ENCODE measurements around the gene TUFT1. TPM values are rescaled to one million over a fixed set of nuclear protein-coding genes. Genes with fewer than 3 reads are reported as not detected.

Gene TUFT1
- total and polyA plus RNA-seq, 10 of the 15 experiments (the other 5 are each of a cell fraction or from before 2014, with no cell fraction given) = 0.08 to 4.3 (median 3.2) TPM

- TF ChIP-seq PRDM15 (CRISPR knock-in tag; IDR thresholded peaks at IDR 0.05) (no peak), STAT1 (conservative IDR thresholded peaks at IDR 0.05) (no peak), STAT3 (IDR thresholded peaks at IDR 0.05; ENCODE audit: low read depth, low read length) (no peak), RAD51 (IDR thresholded peaks at IDR 0.05) (no peak)
Measured at GRCh38 chr1:151581921-151582320, 41.8 kb downstream of the TUFT1 start (continued).

DNA sequence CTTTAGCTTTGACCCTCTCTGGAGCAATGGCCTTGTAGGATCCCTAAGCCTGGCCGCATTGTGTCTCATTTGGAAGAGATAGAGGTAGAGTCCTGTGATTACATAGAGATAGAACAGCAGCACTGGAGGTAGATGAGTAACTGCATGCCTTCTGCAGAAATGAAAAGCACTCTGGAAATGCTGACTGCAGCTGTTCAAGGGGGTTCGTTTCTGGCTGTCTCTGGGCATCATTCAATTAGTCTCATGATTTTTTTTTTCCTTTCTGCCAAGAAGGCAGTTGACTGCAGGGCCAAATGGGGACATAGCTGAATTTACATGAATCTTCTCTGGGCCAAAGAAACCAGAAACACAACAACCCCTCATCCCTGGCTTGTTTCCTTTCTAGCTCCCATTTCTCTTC is 43.7 kb downstream of the TUFT1 start:
- RAD21 ChIA-PET (ENCODE audit: unreplicated experiment) = no interaction called here
- in situ Hi-C loops (cut with MboI) (no loop called here), intact Hi-C loops (cut with micrococcal nuclease; ENCODE audit: unreplicated experiment) (no loop called here)
- Histone ChIP-seq H3K4me3 (no peak overlapping the region), H3K27ac (ENCODE audit: control insufficient read depth, insufficient read depth) (no peak overlapping the region), H3K27me3 (replicated peaks in 1 of 2; ENCODE audit: control insufficient read depth in 2 of 2, insufficient read depth in 2 of 2, low read length in 1 of 2) (no peaks in the 10 kb centered on the region; a peak in 1 of 4 replicates), H3K4me1 (ENCODE audit: control insufficient read depth, insufficient read depth, low read length) (no peaks in the 10 kb centered on the region), H3K79me2 (ENCODE audit: control insufficient read depth, insufficient read depth, low read length) (no peaks in the 10 kb centered on the region), H3K9me3 (replicated peaks; ENCODE audit: control insufficient read depth, insufficient read depth, low read length) (no peaks in the 10 kb centered on the region), H3K36me3 (ENCODE audit: control insufficient read depth in 2 of 2, insufficient read depth in 2 of 2, low read length in 1 of 2) (no peaks in the 10 kb centered on the region), H3K9ac (ENCODE audit: control insufficient read depth, insufficient read depth, low read length) (no peak overlapping the region), H3K4me2 (ENCODE audit: control insufficient read depth, insufficient read depth) (no peak overlapping the region), H4K20me1 (ENCODE audit: control insufficient read depth, insufficient read depth) (no peaks in the 10 kb centered on the region), H2AFZ (ENCODE audit: control insufficient read depth, low read depth, low read length) (no peak overlapping the region)
- TF ChIP-seq PAX5 (IDR thresholded peaks at IDR 0.05; ENCODE audit: borderline replicate concordance, low read depth, low read length) (no peak), MLLT1 (IDR thresholded peaks at IDR 0.05) (no peak), IKZF1 (conservative IDR thresholded peaks at IDR 0.05) (no peak), FOXK2 (IDR thresholded peaks at IDR 0.05) (no peak), RBBP5 (conservative IDR thresholded peaks at IDR 0.05) (no peak), ZNF24 (IDR thresholded peaks at IDR 0.05) (no peak)
- TF ChIP-seq, protein P1, sequence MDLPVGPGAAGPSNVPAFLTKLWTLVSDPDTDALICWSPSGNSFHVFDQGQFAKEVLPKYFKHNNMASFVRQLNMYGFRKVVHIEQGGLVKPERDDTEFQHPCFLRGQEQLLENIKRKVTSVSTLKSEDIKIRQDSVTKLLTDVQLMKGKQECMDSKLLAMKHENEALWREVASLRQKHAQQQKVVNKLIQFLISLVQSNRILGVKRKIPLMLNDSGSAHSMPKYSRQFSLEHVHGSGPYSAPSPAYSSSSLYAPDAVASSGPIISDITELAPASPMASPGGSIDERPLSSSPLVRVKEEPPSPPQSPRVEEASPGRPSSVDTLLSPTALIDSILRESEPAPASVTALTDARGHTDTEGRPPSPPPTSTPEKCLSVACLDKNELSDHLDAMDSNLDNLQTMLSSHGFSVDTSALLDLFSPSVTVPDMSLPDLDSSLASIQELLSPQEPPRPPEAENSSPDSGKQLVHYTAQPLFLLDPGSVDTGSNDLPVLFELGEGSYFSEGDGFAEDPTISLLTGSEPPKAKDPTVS (IDR thresholded peaks at IDR 0.05; ENCODE audit: low read depth, low read length) = no peak
- no peak for DNase-seq (ENCODE audit: low read depth, low spot score)
- WGBS (ENCODE audit: insufficient coverage, insufficient replicate concordance, low lambda C conversion rate, missing lambda C conversion rate) = 13% methylated on average over 2 of the region's 2 CpGs
- no TSS peak for BruUV-seq (replicated peaks)
- SMC1A ChIA-PET (ENCODE audit: uncharacterized antibody, unreplicated experiment) = interaction anchor here (1.1 kb wide), 1 partner anchor 14 kb away, joined by 3 read pairs; no protein-coding TSS in a partner anchor
- POLR2A ChIA-PET = no interaction called here
- FAIRE-seq = no peak
- CTCF ChIA-PET = interaction anchor here (1.4 kb wide), 1 partner anchor 10 kb away, joined by 5 read pairs; no protein-coding TSS in a partner anchor
- ATAC-seq = no peak

Measured in GM12878 (cell line).